HG02981 (cell line): ENCODE results near the gene C5orf15.
"Not testable (repeated sequence)": the region's sequence is repeated elsewhere in the genome, so short reads cannot be mapped to it uniquely, and the experiment has no call there.

Source experiments
- ATAC-seq: cut with Tn5 transposase; IDR thresholded peaks from one replicate; pipeline ENCODE4 v1.9.1; 2021; ENCODE audit warnings: mild to moderate bottlenecking, moderate library complexity; ENCODE audit not compliant: unreplicated experiment

C5orf15 gene

DNA sequence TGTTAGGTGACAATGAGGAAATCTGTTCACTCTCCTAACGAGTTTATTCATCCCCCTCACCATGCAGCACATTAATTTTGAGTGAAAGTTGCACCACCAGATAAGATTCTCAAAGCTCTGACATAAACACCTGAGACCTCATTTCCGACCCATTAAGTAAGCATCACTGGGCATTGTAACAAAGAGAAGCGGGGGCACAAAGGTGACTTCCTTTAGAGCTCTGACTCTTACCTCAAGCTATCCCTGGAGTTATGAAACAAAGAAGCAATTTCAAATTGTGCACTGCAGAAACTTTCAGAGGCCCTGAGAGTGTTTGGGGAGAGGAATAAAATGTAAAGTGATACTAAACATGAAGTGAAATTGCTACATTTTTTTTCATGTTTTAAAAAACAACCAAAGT lies 29.5 kb downstream of the C5orf15 start:
- ATAC-seq, result no peak

DNA sequence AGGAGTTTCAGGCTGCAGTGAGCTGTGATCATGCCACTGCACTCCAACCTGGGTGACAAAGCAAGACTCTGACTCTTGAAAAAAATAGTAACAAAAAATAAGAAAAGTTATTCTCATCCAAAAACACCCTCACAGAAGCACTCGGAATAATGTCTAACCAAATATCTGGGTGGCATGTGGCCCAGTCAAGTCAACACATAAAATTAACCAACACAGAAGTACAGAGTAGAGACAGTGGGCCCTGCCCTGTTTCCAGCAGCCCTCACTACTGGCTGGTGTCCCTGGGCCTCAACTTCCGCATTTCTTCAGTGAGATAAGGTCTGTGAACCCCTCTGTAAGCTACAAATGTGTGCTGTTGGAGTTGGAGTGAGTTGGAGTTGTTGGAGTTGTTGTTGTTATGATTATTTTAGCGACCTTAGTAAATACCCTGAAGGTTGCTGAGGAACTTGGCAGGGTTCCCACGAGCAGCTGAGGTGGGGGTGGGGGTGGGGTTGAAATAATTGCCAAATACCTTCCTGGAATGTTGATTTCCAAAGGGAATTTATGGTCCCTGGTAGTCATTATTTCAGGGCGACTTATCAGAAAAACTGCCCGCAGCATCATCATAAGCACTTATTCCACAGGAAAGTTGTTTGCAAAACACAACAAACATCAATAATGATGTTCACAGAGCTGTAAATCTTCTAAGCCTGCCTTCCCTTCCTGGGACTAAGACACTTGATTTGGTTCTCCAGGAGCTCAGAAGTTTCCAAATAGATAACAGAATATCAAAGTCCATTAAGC lies 30.2 kb downstream of the C5orf15 start:
- ATAC-seq, result no peak

DNA sequence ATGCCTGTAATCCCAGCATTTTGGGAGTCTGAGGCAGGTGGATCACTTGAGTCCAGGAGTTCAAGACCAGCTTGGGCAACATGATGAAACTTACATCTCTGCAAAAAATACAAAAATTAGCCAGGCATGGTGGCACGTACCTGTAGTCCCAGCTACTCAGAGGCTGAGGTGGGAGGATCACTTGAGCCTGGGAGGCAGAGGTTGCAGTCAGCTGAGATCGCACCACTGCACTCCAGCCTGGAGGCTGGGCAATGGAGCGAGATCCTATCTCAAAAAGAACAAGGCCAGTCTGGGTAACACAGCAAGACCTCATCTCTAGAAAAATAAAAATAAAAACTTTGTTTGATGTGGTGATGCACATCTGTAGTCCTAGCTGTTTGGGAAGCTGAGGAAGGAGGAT lies 30.8 kb downstream of the C5orf15 start:
- ATAC-seq, result not testable (repeated sequence)

GRCh38 chr5:133936651-133937015 lies 31.8 kb downstream of the C5orf15 start:
- ATAC-seq, result no peak

DNA sequence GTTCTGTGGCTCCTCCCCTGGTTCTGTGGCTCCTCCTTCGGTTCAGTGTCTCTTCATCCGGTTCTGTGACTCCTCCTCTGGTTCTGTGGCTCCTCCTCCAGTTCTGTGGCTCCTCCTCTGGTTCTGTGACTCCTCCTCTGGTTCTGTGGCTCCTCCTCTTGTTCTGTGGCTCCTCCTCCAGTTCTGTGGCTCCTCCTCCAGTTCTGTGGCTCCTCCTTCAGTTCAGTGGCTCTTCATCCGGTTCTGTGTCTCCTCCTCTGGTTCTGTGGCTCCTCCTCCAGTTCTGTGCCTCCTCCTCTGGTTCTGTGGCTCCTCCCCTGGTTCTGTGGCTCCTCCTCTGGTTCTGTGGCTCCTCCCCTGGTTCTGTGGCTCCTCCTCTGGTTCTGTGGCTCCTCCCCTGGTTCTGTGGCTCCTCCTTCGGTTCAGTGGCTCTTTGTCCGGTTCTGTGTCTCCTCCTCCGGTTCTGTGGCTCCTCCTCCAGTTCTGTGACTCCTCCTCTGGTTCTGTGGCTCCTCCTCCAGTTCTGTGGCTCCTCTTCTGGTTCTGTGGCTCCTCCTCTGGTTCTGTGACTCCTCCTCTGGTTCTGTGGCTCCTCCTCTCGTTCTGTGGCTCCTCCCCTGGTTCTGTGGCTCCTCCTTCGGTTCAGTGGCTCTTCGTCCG lies 32.3 kb downstream of the C5orf15 start:
- ATAC-seq, result not testable (repeated sequence)

GRCh38 chr5:133935667-133935940 lies 32.8 kb downstream of the C5orf15 start:
- no peak for ATAC-seq

- ATAC-seq, result peak; percentile 30
Observed at GRCh38 chr5:133934822-133935666, 33.4 kb downstream of the C5orf15 start.

- ATAC-seq, result no peak
Observed at GRCh38 chr5:133934311-133934710, 34.1 kb downstream of the C5orf15 start.

DNA sequence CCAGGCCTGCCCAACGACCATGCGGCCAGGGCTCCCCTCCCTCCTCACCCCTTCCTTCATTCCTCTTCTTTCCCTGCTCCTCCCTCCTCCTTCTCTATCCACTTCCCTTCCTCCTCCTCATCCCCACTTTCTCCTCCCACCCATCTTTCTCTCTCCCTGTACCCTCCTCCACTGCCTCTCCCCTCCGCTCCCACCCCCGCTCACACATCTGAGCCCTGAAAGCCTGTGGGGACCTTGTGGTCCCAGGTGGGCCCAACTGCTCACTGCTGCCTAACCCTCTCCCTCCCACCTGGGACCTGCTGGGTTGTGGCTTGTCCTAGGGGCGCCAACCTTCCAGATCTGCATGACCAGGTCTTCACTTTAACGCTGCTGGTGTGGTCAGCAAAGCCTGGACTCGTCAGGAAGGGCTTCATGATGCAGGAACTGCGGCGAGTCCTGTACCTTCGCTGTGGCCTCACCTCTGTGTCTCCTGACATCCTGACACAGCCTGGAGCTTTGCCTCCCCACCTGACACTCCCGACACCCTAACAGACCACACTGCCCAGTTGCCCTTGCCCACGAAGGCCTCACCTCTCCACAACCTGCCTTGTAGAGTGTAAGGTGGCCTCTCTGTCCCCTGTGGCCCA lies 34.6 kb downstream of the C5orf15 start:
- ATAC-seq, result no peak

DNA sequence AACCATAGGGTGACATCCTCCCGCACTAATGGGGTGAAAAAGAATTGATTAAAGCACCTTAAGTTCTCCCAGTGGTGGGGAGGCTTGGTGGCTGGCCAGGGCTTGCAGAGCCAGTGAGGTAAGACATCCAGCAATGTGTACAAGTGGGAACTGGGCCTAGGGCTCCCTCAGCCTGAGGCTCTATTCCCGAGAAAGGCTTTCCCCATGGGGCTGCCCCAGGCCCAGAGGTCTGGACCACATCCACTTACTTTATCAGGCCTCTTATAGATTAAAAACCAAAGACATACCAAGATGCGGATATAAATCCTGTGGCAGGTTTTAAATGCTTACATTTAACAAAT lies 35.3 kb downstream of the C5orf15 start:
- ATAC-seq, result no peak

DNA sequence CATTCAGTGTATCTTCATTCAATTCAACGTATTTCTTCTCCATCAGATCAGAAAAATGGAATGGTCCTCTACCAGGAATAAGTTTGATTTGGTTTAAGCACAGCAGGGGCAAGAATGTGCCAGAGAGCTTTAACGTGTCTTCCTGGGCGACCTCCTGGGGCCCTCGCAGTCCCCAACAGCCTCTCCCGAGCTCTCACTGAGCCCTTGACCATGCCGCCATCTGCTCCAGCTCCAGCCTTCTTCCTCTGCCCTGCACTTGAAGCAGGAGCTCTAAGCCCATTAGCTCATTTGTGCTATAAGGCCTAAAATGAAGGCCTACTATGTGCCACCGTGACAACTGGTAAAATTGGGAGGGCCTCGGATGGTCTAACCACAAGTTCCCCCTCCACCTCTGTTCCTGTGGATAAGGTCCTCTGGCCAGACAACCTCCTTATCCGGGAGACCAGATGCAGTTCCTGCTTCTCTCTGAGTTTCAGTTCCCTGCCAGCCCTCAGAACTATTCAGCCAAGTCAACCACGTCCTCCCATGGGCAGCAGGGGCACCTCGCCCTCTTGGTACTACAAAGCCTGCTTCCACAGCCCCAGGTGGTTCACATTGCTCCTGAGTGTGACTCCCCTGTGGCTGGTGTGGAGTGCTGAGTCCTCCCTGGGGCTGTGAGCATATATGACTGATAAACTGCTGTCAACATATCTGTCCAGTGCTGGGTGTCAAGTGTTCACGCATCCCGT lies 35.8 kb downstream of the C5orf15 start:
- ATAC-seq, result no peak

- no peak for ATAC-seq
Observed at GRCh38 chr5:133931546-133931945, 36.9 kb downstream of the C5orf15 start.

GRCh38 chr5:133930813-133931090 lies 37.7 kb downstream of the C5orf15 start:
- no peak for ATAC-seq

DNA sequence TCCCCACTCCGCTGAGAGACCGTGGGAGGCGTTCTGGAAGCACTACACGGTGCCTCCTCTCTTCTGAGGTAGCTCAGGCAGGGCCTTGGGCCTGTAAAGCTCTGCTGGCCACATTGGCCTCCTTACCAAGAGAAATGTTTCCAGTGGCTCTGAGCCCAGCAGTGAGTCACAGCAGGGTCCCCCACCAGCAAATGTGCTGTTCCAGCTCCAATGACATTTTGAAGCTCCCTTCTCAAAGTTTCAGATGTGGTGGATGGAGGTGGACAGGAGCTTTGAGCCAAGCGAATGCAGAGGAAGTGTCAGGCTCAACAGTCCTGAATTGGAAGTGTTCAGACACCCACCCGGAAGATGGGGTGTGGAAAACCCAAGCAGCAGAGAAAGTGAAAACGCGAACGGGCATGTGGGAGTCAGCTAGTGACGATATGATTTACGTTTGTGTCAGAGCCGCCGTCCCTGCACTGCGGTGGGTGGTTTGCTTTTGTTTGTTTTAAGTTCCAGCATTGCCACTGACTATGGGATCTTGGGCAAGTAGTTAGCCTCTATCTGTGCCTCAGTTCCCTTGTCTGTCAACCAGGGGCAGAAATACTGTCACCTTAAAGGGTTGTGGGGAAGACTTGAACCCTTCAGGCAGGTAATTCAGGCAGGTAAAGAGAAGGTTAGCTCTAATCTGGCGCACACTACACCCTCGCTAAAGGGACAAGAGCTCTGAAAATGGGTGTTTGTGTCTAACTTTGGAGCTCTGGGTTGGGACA lies 38.2 kb downstream of the C5orf15 start:
- peak; percentile 39 for ATAC-seq

- no peak for ATAC-seq
Observed at GRCh38 chr5:133928587-133929393, 39.6 kb downstream of the C5orf15 start.

DNA sequence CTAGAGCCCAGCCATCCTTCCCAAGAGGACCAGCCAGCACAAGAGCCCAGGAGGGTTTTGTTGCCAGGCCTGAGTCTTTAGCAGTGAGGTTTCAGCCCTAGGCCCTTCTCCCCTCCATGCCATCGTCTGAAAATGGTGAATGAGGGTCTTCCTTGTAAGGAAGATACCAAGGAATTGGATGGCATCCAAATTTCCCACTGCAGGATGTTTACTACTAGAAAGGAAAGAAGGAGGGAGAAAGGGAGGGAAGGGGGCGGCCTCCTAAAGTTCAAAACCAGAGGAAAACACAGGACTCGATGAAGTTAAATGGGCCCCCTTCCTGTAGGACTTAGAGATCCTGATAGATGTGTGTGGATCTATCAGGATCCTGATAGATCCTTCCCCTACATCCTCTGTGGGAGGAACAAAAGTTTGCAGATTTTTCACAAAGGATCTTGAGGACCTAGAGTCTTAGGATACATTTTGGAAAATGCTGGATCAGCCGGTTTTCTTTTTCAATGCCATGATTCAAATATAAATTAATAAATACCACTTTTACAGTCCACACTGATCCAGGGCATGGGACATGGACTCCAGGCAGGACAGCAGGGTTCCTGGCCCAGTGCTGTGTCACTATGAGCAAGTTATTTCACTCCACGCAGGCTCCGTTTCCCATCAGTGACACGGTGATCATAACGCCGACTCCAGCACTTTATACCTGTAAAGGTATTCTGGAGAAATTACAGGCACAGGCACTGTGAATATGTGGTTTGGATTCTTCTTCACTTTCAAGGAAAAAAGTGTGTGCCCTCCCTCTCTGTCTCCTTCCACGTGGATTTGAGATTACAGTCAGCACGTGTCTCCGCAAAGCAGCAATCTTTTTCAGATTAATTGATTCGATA lies 40.9 kb downstream of the C5orf15 start:
- ATAC-seq, result no peak

- ATAC-seq, result no peak
Observed at GRCh38 chr5:133926489-133927299, 41.7 kb downstream of the C5orf15 start.
